DOHH2 (cell line): Measurements from ENCODE around the gene UNC13D.

Experiments
- EZH2phosphoT487 ChIP-seq: fragments of 200-600 bp; sonication (generic); IDR thresholded peaks from 2 replicates; pipeline ENCODE4 v1.6.1; 2017; ENCODE audit warnings: borderline replicate concordance, mild to moderate bottlenecking, antibody characterized with exemption, low read length, moderate library complexity, mixed read lengths
- TF ChIP-seq, protein P1 (sequence below): fragments of 200-600 bp; sonication (generic); IDR thresholded peaks from one replicate; pipeline ENCODE4 v1.5.1; 2014; ENCODE audit warnings: antibody characterized with exemption, mild to moderate bottlenecking, low read depth, low read length; ENCODE audit not compliant: poor library complexity, severe bottlenecking

DNA sequence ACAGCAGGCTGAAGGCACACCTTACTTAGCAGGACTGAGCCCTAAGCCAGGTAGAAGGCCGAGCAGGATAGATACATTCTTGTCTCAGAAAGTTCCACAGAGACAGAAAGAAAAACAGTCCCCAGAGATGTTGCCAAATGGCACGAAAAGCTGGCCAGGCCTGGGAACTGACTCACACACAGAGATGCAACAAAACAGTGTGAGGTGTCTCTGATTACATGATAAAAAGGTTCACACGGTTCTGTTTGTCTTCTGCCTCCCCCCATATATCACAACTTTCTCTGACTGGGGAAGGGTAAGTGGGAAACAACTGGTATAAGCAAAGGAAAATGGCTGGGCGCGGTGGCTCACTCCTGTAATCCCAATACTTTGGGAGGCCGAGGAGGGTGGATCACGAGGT lies 9.2 kb upstream of the UNC13D start:
- TF ChIP-seq EZH2phosphoT487, result no peak
- TF ChIP-seq, protein P1, sequence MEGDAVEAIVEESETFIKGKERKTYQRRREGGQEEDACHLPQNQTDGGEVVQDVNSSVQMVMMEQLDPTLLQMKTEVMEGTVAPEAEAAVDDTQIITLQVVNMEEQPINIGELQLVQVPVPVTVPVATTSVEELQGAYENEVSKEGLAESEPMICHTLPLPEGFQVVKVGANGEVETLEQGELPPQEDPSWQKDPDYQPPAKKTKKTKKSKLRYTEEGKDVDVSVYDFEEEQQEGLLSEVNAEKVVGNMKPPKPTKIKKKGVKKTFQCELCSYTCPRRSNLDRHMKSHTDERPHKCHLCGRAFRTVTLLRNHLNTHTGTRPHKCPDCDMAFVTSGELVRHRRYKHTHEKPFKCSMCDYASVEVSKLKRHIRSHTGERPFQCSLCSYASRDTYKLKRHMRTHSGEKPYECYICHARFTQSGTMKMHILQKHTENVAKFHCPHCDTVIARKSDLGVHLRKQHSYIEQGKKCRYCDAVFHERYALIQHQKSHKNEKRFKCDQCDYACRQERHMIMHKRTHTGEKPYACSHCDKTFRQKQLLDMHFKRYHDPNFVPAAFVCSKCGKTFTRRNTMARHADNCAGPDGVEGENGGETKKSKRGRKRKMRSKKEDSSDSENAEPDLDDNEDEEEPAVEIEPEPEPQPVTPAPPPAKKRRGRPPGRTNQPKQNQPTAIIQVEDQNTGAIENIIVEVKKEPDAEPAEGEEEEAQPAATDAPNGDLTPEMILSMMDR, result no peak
